DMS53 treated with DMSO at 0.1 percent for 48 hours (cell line): ENCODE measurements around the gene NUDT3.

Experiments
- DNase-seq: peaks from one replicate; lab custom pipeline; 2025; ENCODE audit not compliant: unreplicated experiment; lab: John Stamatoyannopoulos, UW

Gene NUDT3

GRCh38 chr6:34240329-34241248 lies 151.9 kb downstream of the NUDT3 start:
- no peak for DNase-seq

DNA sequence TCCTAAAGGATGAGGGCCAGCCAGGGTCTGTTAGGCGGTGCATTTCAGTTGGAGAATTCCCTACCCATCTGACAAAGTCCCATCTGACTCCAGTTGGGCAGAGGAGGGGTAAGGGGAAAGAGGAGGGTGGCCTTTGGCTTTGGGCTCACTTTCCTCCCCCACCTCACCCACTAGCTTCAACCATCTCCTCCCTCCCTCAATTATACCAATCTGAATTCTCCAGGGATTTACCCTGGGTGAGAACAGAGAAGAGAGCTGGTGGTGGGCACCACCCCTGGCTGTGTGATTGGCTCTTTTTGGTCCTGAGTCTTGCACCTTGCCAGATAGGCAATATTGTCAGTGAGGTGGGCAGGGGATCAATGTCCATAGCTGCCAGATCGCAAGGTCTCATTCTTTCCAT lies 152.6 kb downstream of the NUDT3 start:
- no peak for DNase-seq

DNA sequence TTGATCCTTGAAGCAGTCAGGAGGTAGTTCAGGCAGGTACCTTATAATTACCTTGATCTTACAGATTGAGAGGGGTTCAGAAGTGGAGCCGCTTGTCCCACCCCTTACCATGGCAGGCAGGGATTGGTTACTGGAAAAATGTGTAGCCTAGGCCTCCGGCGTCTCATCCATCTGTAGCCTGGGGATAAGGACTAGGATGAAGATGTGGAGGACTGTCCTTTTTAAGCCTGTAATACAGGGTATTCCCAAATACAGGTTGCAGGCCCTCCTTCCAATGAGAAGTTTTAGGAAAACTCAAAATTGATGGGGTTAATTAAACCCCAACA lies 153.0 kb downstream of the NUDT3 start:
- no peak for DNase-seq

DNA sequence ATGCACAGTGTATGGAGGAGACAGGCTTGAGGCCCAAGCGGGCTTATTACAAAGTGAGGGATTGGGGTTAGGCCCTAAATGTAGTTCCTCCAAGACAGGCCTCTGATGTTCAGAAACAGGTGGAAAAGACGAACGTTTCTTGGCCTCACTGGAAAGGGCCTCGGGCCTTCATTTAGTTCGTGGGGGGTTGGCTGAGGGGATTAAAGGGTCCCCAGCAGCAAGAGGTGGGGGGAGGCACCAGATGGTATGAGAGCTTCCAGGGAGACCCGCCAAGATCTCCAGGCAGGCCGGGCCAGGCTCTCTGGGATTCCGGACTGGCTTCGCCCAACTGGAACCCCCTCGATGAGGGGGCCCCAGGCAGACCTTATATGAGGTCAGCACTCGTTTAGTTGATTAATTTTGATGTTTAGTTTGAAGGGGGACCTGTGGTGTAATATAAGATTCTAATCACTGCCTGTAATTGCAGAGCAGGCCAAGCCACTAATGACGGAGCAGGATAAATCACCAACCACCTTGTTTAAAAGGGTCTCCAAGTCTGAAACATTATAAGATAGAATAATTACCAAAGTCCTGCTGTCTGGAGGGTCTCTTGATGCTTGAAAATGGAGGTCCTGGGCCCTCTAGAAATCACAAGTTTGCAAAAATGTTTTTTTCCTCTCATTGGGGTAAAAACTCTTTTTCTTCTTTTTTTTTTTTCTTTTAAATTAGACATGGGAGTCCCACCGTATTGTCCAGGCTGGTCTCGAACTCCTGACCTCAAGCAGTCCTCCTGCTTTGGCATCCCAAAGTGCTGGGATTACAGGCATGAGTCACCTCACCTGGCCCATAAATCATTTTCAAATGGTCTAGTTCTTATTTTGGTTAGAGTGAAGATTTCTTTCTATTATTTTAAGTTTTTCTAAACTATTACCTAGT lies 153.6 kb downstream of the NUDT3 start:
- no peak for DNase-seq

GRCh38 chr6:34237722-34238584 lies 154.5 kb downstream of the NUDT3 start:
- no peak for DNase-seq

- no peak for DNase-seq
Measured at GRCh38 chr6:34237316-34237721, 155.2 kb downstream of the NUDT3 start.

DNA sequence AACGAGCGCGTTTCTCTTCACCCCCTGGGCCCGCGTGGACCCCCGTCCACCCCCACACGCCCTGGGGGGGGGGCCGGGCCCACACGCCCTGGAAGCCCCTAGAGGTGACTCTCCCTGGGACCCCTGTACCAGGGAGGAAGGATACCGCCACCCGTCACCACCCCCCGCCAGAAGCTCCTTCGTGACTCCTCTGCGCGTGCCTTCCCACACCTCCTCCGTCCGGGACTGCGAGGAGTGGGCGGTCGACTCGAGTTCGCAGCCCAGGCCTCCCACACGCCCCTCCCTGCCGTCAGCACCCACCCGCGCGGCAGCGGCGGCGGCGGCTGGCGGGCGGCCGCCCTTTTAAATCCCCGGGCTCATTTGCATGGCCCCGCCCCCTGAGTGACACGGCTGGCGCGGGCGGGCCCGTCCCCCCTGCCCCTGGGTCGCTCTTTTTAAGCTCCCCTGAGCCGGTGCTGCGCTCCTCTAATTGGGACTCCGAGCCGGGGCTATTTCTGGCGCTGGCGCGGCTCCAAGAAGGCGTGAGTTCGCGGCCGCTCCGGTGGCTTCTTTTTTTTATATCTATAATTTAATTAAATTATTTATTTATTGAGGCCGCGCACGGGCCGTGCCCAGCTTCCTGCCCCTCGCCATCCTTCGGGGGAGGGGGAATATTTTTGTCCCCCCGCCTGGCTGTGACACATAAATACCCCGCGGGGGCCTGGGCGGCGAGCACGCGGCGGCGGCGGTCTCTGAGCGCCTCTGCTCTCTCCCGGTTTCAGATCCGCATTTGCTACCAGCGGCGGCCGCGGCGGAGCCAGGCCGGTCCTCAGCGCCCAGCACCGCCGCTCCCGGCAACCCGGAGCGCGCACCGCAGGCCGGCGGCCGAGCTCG lies 155.8 kb downstream of the NUDT3 start, which contains the start of gene HMGA1:
Gene HMGA1 (plus strand): TSS at position 431 of the 873 bp plus-strand sequence. CDS start 3,908 bp downstream, outside the sequence.
- peak; percentile 65 for DNase-seq

DNA sequence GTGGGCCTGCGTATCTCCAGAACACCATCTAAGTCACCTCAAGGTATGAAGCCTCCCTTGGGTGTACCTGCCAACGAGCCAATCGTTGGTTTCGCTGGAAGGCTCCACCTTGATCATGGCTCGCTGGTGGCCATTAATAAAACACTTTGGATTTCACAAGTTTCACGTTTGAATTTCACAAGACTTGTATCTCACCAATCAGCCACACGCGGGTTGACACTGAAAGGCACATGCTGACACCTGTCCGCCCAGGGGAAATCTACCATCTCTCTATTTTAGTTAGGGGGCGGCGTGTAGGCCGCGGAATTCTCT lies 156.4 kb downstream of the NUDT3 start:
- no peak for DNase-seq

- peak; percentile 30 for DNase-seq
Measured at GRCh38 chr6:34235307-34236130, 156.9 kb downstream of the NUDT3 start.

- no peak for DNase-seq
Measured at GRCh38 chr6:34234667-34235306, 157.7 kb downstream of the NUDT3 start.

DNA sequence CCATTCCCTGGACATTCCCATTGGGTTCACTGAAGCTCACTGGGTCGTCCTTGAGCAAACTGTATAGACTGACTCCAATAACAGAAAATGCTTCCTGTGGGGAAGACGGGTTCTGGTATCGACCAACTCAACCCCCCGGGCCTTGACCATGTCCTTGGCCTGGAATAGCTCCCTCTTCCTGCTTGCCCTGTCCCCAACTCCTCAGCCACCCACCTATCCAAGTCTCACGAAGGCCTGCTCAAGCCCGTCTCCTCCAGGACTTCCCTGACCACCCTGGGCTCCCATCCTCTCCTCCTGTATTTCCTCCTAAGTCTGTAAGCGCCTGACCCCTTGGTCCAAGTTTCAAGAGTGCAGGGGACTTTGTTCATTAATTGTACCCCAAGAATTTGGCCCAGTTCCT lies 158.6 kb downstream of the NUDT3 start:
- no peak for DNase-seq

GRCh38 chr6:34232901-34233300 lies 159.6 kb downstream of the NUDT3 start:
- DNase-seq: no peak

DNA sequence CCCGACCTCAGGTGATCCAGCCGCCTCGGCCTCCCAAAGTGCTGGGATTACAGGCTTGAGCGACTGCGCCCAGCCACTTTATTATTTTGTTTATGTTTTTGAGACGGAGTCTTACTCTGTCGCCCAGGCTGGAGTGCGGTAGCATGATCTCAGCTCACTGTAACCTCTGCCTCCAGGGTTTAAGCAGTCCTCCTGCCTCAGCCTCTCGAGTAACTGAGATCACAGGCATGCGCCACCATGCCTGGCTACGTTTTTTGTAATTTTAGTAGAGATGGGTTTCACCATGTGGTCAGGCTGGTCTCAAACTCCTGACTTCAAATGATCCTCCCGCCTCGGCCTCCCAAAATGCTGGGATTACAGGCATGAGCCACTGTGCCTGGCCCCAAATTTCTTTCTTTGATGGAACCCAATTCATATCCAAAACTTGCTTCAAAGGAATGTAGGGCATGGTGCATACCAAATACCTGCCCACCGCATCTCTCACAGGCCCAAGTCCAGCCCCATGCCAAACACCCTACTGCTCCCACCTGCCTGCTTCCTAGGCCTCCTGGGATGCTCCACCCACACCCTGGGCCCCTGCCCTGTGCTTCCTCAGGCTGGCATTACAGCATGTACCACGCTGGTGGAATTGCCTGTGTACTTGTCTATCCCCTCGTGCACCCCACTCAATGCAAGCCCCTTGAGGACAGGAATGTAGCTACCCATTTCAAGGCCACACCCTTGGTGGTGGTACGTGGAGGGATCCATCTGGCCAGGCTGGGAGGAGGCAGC lies 160.7 kb downstream of the NUDT3 start:
- no peak for DNase-seq

DNA sequence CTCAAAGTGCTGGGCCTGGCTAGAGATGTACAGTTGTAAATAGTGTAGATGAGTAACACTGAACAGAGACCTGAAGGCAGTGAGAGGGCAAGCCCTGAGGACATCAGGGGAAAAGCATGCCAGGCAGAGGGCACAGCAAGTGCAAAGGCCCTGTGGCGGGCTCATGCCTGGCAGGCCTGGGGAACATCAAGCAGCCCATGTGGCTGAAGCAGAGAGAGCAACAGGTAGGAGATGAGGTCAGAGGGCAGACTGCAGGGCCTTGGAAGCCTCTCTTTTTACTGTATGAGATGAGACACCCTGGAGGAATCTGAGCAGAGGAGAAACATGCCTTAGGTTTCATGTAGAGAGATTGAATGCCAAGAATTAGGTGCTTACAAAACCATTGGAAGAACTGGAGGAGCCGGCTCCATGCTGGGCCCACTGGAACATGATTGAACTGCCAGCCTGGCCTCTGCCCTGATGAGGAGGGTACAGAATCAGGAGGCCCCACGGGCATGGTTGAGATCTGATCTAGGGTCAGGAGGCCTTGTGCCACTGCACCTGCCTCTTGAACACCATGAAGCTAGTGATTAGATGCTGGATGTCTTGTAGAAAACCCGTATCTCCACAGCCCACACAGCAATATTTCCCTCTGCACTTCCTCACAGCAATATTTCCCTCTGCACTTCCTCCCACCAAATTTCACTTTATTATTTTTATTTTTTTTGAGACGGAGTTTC lies 161.7 kb downstream of the NUDT3 start:
- no peak for DNase-seq

DNA sequence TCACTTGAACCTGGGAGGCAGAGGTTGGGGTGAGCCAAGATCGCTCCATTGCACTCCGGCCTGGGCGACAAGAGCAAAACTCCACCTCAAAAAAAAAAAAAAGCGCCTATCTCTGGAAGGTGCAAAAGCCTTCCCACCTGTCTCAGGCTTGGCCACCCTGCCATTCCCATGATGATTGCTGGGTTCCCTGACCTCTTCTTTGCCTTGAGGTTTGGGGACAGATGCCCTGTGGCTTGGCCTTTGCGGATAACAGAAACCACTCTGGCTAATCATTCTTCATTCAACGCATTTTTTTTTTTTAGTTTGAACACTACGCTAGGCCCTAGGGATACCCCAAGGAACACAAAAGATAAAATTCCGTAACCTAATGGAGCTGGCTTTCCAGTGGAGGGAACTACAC lies 162.6 kb downstream of the NUDT3 start:
- DNase-seq: no peak
